ENCODE results near the gene AMD1.

AMD1 gene

DNA sequence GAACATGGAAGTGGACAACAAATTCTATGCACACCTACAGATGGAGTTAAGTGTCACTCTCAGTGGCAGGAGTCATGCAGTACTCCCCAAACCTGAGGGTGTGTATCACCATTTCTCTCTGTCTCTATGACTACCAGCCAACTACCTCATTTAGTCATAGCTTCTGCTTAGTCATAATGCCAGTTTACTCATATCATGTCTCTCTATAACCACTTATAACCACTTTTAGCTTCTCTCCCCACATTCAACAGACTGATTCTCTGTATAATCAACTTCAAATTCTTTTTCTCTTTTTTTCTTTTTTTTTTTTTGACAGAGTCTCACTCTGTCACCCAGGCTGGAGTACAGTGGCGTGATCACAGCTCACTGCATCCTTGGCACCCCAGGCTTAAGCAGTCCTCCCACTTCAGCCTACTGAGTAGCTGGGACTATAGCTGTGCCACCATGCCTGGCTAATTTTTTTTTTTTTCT lies 70.1 kb downstream of the AMD1 start:
- DNase-seq, result peak; percentile 88
